ENCODE data around the gene DNM1L. TPM values are rescaled to one million over a fixed set of nuclear protein-coding genes. Genes with fewer than 3 reads are reported as not detected.

Gene DNM1L
- total and polyA plus RNA-seq, 7 donors: 13.8 to 77.2 (median 67.3) TPM

DNA sequence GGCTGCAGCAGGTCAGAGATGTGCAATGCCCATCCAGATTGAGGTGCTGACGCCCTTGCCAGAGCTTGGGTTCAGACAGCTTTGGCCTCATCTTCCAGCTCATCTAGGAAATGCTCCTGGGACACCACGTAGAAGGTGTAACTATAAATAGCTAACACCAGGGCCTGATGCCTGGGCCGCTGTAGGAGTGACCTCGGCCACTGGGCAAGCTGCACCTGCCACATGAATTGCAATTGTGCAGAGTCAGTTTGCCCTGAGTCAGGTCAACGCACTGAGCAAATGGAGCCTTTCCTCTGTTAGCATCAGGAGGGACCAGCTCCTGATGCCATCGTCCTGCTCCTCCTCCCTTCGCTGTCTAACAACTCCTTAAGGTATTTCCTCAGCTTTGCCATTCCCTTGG, 17.4 kb upstream of the DNM1L start:
- no peak overlapping the region for H3K4me3 ChIP-seq
- H3K27ac ChIP-seq: no peak overlapping the region
- no peak for DNase-seq
- H3K27me3 ChIP-seq: no peaks in the 10 kb centered on the region
- intact Hi-C loops (cut with DNase I): no loop called here
- TF ChIP-seq, protein P1, sequence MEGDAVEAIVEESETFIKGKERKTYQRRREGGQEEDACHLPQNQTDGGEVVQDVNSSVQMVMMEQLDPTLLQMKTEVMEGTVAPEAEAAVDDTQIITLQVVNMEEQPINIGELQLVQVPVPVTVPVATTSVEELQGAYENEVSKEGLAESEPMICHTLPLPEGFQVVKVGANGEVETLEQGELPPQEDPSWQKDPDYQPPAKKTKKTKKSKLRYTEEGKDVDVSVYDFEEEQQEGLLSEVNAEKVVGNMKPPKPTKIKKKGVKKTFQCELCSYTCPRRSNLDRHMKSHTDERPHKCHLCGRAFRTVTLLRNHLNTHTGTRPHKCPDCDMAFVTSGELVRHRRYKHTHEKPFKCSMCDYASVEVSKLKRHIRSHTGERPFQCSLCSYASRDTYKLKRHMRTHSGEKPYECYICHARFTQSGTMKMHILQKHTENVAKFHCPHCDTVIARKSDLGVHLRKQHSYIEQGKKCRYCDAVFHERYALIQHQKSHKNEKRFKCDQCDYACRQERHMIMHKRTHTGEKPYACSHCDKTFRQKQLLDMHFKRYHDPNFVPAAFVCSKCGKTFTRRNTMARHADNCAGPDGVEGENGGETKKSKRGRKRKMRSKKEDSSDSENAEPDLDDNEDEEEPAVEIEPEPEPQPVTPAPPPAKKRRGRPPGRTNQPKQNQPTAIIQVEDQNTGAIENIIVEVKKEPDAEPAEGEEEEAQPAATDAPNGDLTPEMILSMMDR (IDR thresholded peaks at IDR 0.05): no peak
- no peak for TF ChIP-seq POLR2A (IDR thresholded peaks at IDR 0.05)
- no peak for TF ChIP-seq EP300 (IDR thresholded peaks at IDR 0.05)
- no peak for TF ChIP-seq POLR2AphosphoS5 (IDR thresholded peaks at IDR 0.05)
- H3K4me1 ChIP-seq: peaks cover 0 to 12% (median 12%) of the 10 kb centered on the region in 4 donors
- H3K36me3 ChIP-seq: no peaks in the 10 kb centered on the region
- WGBS, 2 donors: 93% methylated on average over 7 of the region's 7 CpGs
- H3K9me3 ChIP-seq: no peaks in the 10 kb centered on the region

DNA sequence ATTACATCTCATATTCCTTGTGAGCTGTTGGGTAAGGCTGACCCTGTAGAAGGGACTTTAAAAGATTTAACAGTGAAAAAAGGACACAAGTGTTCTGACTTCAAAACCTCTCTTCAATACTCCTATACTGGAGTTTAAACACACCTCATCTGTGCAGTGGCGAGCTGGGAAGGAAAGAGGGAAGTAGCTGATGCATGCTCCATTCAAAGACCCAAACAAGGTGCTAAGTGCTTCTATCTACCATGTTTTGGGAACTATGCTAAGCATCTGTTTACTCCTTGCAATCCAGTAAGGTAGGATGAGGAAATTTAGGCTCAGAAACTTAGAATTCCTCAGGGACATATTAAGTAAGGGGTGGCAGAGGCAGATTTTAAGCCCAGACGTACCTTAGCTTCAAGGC, 16.4 kb upstream of the DNM1L start:
- no peak for DNase-seq
- 87 to 95% methylated on average over 2 of the region's 2 CpGs for WGBS, 2 donors
- Histone ChIP-seq H3K9me3 (no peaks in the 10 kb centered on the region), H3K36me3 (no peaks in the 10 kb centered on the region), H3K4me3 (no peak overlapping the region), H3K27ac (no peak overlapping the region), H3K27me3 (no peaks in the 10 kb centered on the region), H3K4me1 (peaks cover 0 to 12% (median 12%) of the 10 kb centered on the region in 4 donors)
- no peak for TF ChIP-seq EP300 (IDR thresholded peaks at IDR 0.05)
- TF ChIP-seq POLR2AphosphoS5 (IDR thresholded peaks at IDR 0.05): no peak
- TF ChIP-seq, protein P1 (IDR thresholded peaks at IDR 0.05): no peak
- TF ChIP-seq POLR2A (IDR thresholded peaks at IDR 0.05): no peak
- intact Hi-C loops (cut with DNase I): no loop called here

DNA sequence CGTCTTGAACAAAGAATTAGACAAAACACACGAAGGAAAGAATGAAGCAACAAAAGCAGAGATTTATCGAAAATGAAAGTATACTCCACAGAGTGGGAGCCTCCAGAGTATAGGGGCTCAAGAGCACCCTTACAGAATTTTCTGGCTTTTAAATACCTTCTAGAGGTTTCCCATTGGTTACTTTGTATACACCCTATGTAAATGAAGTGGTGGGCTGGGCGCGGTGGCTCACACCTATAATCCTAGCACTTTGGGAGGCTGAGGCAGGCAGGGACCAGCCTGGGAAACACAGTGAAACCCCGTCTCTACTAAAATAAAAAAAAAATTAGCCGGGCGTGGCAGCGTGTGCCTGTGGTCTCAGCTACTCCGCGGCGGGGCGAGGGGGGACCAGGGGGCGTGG, 13.1 kb upstream of the DNM1L start:
- no peaks in the 10 kb centered on the region for H3K27me3 ChIP-seq
- no peaks in the 10 kb centered on the region for H3K4me1 ChIP-seq
- no peak for DNase-seq
- H3K27ac ChIP-seq: no peak overlapping the region
- intact Hi-C loops (cut with DNase I): no loop called here
- H3K36me3 ChIP-seq: no peaks in the 10 kb centered on the region
- H3K9me3 ChIP-seq: no peaks in the 10 kb centered on the region
- peak overlapping the region in 1 of 4 donors; percentile 11 for H3K4me3 ChIP-seq
- TF ChIP-seq EP300 (IDR thresholded peaks at IDR 0.05) (no peak), POLR2AphosphoS5 (IDR thresholded peaks at IDR 0.05) (no peak), POLR2A (IDR thresholded peaks at IDR 0.05) (no peak)
- TF ChIP-seq, protein P1 (IDR thresholded peaks at IDR 0.05): no peak
- WGBS, 2 donors: 89 to 92% methylated on average over 14 of the region's 14 CpGs

DNA sequence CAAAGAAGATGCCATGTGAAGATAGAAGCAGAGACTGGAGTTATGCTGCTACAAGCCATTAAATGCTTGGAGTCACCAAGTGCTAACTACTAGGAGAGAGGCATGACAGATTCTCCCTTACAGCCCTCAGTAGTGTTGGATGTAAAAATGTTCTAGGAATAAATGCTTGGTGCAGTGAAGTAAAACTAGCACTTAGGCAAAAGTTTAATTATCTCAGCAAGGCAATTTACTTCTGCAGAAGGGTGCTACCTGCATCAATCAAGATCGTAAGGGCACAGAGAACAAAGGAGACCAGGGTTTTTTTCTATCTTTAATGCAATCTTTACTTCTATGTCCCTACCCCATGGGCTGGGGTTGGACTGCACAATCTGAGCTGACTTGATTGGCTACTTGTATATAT, 9.5 kb upstream of the DNM1L start:
- TF ChIP-seq POLR2AphosphoS5 (IDR thresholded peaks at IDR 0.05): no peak
- TF ChIP-seq, protein P1 (IDR thresholded peaks at IDR 0.05): no peak
- no peak for TF ChIP-seq EP300 (IDR thresholded peaks at IDR 0.05)
- no peak for TF ChIP-seq POLR2A (IDR thresholded peaks at IDR 0.05)
- intact Hi-C loops (cut with DNase I): no loop called here
- no peaks in the 10 kb centered on the region for H3K36me3 ChIP-seq
- no peaks in the 10 kb centered on the region for H3K27me3 ChIP-seq
- H3K9me3 ChIP-seq: no peaks in the 10 kb centered on the region
- DNase-seq: no peak
- no peak overlapping the region for H3K27ac ChIP-seq
- 93 to 96% methylated on average over 1 of the region's 1 CpG for WGBS, 2 donors
- no peak overlapping the region for H3K4me3 ChIP-seq
- no peaks in the 10 kb centered on the region for H3K4me1 ChIP-seq
